GM04503 (cell line): ENCODE data around the gene LRMDA.

ENCODE experiments used
- DNase-seq: peaks from one replicate; pipeline ENCODE4 v3.0.0-alpha.2; 2012; ENCODE audit warnings: low read depth

LRMDA gene

DNA sequence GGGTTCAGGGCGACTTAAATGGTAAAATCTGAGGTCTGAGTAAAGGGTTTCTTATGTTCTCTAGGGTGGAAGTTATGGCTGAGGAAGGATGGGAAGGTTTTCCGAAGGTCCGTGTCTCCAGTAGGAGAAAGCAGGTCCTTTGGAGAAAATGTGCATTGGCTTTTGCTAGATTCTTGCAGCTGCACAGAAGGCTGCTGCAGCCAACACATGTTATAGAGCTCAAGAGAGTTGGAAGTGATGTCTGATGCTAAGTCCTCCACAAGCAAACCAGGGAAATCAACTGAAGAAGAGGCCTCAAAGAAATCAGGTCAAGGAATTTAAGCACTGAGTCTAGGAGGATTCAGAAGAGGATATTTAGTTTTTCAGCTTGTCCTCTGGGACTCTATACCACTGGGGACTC, 404.6 kb downstream of the LRMDA start:
- DNase-seq, result no peak

DNA sequence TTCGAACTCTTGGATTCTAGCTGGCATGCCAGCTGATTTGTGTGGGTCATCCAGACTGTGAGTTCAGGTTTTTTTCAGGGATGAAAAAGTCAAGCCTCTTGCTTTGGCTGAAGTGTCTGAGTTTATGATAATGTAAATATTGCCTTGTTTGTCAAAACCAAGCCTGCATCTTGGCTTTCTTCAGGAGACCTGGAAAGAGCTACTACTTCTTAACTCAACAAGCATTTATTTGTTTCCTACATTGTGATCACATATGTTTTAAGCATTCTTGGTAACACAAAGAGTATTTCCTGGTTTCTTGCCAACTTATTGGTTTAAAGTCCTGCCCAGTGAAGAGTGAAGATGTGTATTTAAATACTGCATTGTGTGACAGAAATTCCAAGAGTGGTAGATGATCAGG, 407.1 kb downstream of the LRMDA start:
- no peak for DNase-seq

- no peak for DNase-seq
Observed at GRCh38 chr10:75839020-75839419, 407.6 kb downstream of the LRMDA start.

GRCh38 chr10:75841266-75841665, 409.8 kb downstream of the LRMDA start:
- DNase-seq, result no peak

- no peak for DNase-seq
Observed at GRCh38 chr10:75845176-75845947, 413.9 kb downstream of the LRMDA start.

- no peak for DNase-seq
Observed at GRCh38 chr10:75847477-75847876, 416.1 kb downstream of the LRMDA start.

DNA sequence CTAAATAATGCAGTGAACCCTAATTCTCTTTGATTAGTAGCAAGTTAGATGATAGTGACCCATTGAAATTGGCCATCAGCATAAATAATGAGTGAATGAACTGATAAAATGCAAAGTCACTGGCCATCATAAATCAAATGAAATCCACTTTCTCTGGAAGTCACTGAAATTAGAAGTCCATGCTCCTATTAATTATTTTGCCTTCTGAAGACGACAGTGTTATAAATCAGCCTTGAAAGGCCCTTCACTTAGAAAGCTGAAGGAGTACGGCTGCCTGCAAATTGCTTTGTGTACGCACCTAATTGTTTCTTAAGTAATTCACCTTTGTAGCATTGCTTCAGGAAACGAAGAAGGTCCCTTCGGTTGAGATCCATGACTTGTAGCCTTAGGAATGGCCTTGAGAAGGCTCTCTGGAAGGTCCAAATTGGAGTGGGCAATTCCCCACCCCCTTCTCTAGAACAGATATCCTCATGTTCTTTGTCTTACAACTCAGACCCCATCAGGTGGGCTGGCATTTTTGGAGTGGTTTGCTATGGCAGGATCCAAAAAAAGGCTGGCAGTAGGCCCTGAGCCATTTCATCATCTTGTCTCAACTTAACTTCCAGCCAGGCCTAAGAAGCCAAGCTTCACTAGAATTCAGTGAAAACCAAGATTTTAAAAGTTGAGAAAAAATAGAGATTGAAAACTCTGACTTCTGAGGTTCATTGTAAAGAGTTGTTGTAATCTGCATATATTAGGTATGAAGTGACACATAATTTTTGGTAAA, 420.3 kb downstream of the LRMDA start:
- DNase-seq, result no peak

DNA sequence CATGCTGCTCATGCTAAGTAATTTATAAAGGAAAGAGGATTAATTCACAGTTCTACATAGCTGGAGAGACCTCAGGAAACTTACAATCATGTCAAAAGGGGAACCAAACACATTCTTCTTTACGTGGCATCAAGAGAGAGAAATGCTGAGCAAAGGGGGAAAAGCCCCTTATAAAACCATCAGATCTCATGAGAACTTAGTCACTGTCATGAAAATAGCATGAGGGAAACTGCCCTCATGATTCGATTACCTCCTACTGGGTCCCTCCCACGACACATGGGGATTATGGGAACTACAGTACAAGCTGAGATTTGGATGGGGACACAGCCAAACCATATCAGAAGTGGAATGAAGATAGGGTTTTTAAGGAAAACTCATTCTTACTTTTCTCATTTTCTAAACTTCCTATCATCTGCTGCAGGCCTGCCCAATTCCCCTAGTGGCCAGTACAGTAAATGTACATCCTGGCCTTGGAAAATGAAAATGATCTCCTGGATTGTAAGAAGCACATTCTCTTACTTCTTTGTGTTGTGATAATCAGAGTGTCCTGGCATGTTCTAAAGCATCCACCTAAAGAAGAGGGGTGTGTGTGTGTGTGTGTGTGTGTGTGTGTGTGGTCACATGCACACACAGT, 421.5 kb downstream of the LRMDA start:
- no peak for DNase-seq

DNA sequence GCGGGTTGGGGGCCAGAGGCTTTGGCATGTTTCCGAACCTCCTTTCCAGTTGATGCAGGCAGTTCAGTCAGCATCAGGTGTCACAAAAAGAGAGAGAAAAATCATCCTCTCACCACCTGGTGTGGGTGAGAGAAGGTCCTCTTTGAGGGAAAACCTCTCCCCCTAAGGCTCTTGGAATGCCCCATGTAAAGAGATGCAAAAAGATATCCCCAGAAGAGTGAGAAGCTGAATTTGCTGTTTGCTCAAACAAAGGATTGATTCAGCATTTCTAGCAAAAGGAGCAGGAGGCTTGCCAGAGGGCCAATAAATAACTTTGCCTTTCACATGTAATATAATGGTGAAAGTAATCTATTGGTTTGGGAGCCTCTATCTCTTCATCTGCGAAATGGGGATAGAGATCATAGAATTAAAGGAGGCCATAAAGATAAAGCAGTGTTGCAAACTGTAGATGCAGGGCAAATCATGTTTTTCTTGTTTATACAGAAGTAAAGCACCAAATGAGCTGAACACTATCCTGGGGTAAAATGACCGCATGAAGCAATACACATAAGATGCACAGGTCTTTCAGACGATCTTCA, 425.9 kb downstream of the LRMDA start:
- DNase-seq, result no peak

DNA sequence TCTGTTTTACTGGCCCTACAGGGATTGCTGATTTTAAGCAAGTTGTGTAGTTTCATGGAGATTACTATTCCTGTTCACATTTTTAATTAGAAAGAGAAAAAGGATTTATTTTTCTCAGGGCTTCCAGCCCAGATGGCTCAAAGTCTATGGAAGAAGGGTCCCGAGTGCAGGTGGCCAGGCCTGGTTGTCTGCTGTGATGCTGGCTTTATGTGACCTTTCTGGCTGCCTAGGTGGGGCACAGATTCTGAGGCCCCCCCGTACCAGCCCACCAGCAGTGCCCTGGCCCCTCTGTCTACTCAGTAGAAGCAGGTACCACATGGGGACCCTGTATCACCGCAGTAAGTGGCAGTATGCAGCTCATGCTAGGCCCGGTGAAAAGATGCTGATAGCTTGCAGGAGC, 426.5 kb downstream of the LRMDA start:
- DNase-seq, result no peak

- DNase-seq, result no peak
Observed at GRCh38 chr10:75858339-75858738, 426.9 kb downstream of the LRMDA start.

DNA sequence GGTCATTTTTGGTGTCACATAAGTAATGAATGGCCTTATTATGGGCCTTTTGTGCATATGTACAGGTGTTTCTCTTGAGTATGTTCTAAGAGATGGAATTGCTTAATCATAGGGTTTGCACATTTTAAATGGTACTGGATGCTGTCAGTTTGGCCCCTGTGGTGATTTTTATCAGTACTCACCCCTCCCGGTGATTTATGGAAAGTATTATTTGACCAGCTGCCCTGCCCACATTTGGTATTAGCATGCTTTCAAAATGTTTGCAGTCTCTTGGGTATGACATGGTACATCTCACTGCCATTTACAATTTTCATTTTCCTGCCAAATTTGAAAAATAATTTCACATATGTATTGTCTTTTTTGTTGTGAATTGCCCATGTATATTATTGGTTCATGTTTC, 427.7 kb downstream of the LRMDA start:
- DNase-seq, result no peak

GRCh38 chr10:75860009-75860408, 428.6 kb downstream of the LRMDA start:
- no peak for DNase-seq

- no peak for DNase-seq
Observed at GRCh38 chr10:75861582-75861981, 430.2 kb downstream of the LRMDA start.

DNA sequence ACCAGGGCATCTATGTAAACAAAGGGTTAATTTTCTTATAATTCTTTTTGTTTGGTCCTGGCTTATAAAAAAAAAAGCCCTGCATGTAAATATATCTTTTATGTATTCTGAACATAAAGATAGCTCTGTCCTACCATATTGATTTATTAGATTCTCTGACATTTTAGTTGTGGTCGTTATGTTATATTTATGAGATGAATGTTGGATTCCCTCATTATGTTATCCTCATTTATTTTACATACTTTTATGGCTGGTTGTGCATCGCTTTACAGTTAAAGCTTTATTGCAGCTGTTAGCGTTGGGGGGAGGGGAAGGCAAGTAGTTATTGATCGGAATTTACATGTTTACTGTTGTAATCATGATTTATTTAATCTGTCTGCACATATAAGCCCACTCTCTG, 431.5 kb downstream of the LRMDA start:
- no peak for DNase-seq

DNA sequence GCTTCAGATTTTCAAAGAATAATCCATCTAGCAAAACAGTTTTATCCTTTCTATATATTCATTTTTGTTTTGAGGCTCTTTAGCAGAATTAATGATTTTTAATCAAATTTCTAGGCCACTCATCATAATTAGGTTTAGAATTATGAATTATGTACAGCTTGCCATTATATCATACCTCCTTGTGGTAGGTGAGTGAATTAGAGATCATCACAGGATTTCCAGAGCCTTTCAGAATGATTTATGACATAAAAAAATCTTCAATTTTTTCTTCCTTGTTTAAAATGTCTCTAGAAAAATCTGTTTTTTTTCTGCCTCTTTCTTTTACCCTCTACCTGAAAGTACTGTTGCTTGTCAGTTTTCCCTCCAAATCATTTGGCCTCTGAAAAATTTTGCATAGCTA, 433.3 kb downstream of the LRMDA start:
- no peak for DNase-seq

DNA sequence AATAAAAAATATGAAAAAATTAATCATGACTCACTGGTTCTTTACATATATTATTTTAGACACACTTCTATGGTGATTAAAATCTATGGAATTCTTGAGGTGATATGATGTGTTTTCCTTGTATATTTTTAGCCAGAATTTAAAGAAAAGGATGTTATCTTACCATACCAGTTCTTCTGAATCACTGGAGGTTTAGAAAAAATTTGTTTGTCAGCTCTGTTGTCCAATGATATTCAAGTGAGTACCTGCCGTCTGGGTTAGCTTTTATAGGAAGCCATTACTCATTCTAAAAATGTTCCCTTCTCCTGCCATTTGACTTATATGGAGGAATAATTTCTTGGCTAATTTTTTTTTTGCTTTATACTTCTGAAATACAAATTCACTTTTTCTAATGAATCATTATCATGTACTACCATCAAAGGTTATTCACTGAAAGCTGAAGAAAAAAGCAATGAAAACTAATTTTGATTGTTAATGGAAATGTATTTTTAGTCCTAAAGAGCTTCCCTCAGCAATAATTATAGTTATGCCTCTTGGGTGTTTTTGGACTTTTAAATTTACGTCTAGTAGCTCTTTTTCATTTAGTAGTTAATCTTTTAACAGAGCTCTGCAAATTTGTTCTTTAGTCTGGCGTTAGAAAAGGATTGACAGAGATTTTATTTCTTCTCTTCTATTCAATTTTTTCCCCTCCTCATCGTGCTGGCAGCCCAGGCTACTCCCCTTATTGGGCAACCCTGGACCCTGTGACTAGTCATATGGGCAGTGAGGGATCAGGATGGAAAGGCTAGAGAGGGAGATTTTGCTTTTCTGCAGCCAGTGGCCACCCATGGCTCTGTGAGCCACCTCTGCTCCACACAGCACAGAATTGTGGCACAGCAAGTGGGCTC, 434.2 kb downstream of the LRMDA start:
- no peak for DNase-seq

DNA sequence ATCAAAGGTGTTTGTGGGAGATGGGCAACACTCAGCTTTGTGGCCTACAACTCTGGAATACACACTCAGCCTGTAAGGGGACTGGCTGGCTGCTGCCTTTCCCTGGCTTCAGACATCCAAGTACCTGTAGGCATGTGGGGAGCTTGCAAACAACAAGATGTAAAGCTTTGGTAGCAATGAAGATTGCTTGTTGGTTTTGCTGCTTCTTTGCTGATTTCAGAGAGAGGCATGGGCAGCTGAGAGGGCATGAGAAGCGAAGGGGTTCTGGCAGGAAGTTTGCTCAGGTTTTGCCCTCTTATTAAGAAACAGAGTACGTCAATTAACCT, 434.8 kb downstream of the LRMDA start:
- no peak for DNase-seq

DNA sequence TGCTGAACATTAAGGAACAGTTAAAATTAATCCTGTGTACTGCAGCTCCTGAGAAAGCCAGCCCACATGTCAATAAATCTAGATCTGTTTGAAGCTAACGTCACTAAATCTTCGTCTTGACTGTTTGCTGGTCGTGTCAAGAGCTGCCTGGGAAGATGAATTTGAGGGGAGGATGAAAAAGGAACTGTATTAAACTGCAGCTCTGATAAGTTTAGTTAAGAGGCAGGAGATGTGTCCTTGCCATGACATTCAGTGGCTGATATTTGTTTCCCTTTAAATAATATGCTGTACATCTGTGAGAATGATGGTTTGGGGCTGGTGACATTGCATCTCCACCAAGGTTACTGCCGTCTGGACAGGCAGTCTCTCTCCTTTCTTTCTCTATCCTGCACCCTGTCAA, 435.3 kb downstream of the LRMDA start:
- DNase-seq, result no peak

GRCh38 chr10:75868574-75868973, 437.1 kb downstream of the LRMDA start:
- no peak for DNase-seq

DNA sequence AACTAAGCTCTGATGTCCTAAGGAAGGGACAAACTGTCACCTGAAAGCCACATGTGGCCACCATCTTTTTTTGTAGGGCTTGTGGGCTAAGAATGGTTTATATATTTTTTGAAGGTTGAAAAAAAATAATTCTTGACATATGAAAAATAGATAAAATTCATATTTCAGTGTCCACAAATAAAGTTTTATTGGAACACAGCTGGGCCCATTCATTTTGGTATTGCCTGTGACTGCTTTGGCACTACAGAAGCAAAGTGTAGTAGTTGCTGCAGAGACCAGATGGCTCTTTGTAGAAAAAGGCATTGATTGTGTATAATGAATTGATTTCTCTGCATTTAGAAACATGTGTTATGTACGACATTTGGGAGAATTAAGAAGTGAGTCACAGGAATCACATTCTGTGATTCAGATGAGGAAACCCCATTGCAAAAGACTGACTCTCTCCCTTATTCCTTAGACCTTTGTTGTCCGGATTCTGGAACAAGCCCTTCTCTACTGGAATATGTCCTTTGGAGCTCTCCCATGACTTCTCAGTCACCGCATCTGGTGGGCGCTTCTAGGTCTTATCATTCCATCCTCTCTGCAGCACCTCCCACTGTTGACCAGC, 438.7 kb downstream of the LRMDA start:
- no peak for DNase-seq

DNA sequence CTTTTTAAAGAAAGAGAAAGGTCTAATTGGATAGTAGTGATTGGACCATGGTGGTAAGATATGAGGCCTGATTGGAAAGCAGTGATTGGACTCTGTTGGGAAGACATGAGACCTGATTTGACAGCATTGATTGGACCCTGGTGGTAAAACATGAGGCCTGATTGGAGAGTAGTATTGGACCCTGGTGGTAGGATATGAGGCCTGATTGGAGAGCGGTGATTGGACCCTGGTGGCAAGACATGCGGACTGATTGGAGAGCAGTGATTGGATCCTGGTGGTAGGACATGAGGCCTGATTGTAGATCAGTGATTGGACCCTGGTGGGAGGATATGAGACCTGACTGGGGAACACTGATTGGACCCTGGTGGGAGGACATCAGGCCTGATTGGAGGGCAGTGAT, 444.3 kb downstream of the LRMDA start:
- no peak for DNase-seq
